Fibroblast of lung (primary cell): ENCODE data around the gene MAML3.

ENCODE experiments used
- CTCF ChIP-seq, 2 donors: IDR thresholded peaks in 1 of 2; conservative IDR thresholded peaks in 1 of 2; 1 replicate in 1 of 2; 2 replicates in 1 of 2; pipeline ENCODE4 v1.5.1; 2011 to 2012; ENCODE audit warnings: low read length in 2 of 2, control low read depth in 1 of 2, inconsistent platforms in 1 of 2, low read depth in 1 of 2, mild to moderate bottlenecking in 1 of 2
- EZH2 ChIP-seq: IDR thresholded peaks from 2 replicates; pipeline ENCODE4 v1.5.1; 2012; ENCODE audit warnings: low read length, control low read depth, mild to moderate bottlenecking; ENCODE audit errors: missing control alignments

- no peak for TF ChIP-seq EZH2
- no peak for TF ChIP-seq CTCF (conservative IDR thresholded peaks at IDR 0.05 in 1 of 2, IDR thresholded peaks at IDR 0.05 in 1 of 2; ENCODE audit: low read depth in 1 of 2, low read length in 2 of 2)
These were observed 32.1 kb upstream of the MAML3 start for GRCh38 chr4:140186082-140186438.
